Measurements from ENCODE around the gene TREML4. TPM values are rescaled to one million over a fixed set of nuclear protein-coding genes. Genes with fewer than 3 reads are reported as not detected.
"Not testable (repeated sequence)": the region's sequence is repeated elsewhere in the genome, so short reads cannot be mapped to it uniquely, and the experiment has no call there.

TREML4 gene
- total RNA-seq, 1 donor from 2014 or later, result not detected

GRCh38 chr6:41215777-41216176 is 12.4 kb upstream of the TREML4 start:
- H3K4me3 Mint-ChIP-seq, result no peak overlapping the region
- no peaks in the 10 kb centered on the region for H3K4me1 Mint-ChIP-seq (ENCODE audit: low read depth)
- H3K9me3 Mint-ChIP-seq, result peaks cover 22% of the 10 kb centered on the region
- intact Hi-C loops (cut with micrococcal nuclease), result no loop called here
- peaks cover 13% of the 10 kb centered on the region for H3K27me3 Mint-ChIP-seq (ENCODE audit: insufficient read depth)
- no peaks in the 10 kb centered on the region for H3K36me3 Mint-ChIP-seq (ENCODE audit: low read depth)
- DNase-seq (ENCODE audit: low spot score), result no peak
- no peak overlapping the region for H3K27ac Mint-ChIP-seq

- Mint-ChIP-seq H3K27ac (no peak overlapping the region), H3K9me3 (peaks cover 22% of the 10 kb centered on the region), H3K4me1 (ENCODE audit: low read depth) (no peaks in the 10 kb centered on the region), H3K27me3 (ENCODE audit: insufficient read depth) (peaks cover 11% of the 10 kb centered on the region), H3K4me3 (no peak overlapping the region), H3K36me3 (ENCODE audit: low read depth) (no peaks in the 10 kb centered on the region)
- intact Hi-C loops (cut with micrococcal nuclease), result no loop called here
- DNase-seq (ENCODE audit: low spot score), result no peak
Measured at GRCh38 chr6:41216616-41217015, 11.5 kb upstream of the TREML4 start.

GRCh38 chr6:41222045-41222444 is 6.1 kb upstream of the TREML4 start:
- Mint-ChIP-seq H3K9me3 (peaks cover 8% of the 10 kb centered on the region), H3K27me3 (ENCODE audit: insufficient read depth) (peaks cover 7% of the 10 kb centered on the region), H3K4me3 (no peak overlapping the region), H3K27ac (no peak overlapping the region), H3K4me1 (ENCODE audit: low read depth) (no peaks in the 10 kb centered on the region), H3K36me3 (ENCODE audit: low read depth) (no peaks in the 10 kb centered on the region)
- DNase-seq (ENCODE audit: low spot score), result no peak
- intact Hi-C loops (cut with micrococcal nuclease), result no loop called here

GRCh38 chr6:41222513-41222912 is 5.6 kb upstream of the TREML4 start:
- H3K4me1 Mint-ChIP-seq (ENCODE audit: low read depth), result no peaks in the 10 kb centered on the region
- H3K27ac Mint-ChIP-seq, result no peak overlapping the region
- no peak for DNase-seq (ENCODE audit: low spot score)

GRCh38 chr6:41224800-41225199 is 3.3 kb upstream of the TREML4 start:
- H3K27ac Mint-ChIP-seq, result no peak overlapping the region
- H3K9me3 Mint-ChIP-seq, result peaks cover 4% of the 10 kb centered on the region
- no peak for DNase-seq (ENCODE audit: low spot score)
- H3K27me3 Mint-ChIP-seq (ENCODE audit: insufficient read depth), result peaks cover 7% of the 10 kb centered on the region
- no peak overlapping the region for H3K4me3 Mint-ChIP-seq
- no peaks in the 10 kb centered on the region for H3K36me3 Mint-ChIP-seq (ENCODE audit: low read depth)
- no peaks in the 10 kb centered on the region for H3K4me1 Mint-ChIP-seq (ENCODE audit: low read depth)
- intact Hi-C loops (cut with micrococcal nuclease), result no loop called here

More at GRCh38 chr6:41222513-41222912, 5.6 kb upstream of the TREML4 start:
- Mint-ChIP-seq H3K4me3 (no peak overlapping the region), H3K27me3 (ENCODE audit: insufficient read depth) (peaks cover 7% of the 10 kb centered on the region), H3K36me3 (ENCODE audit: low read depth) (no peaks in the 10 kb centered on the region), H3K9me3 (peaks cover 8% of the 10 kb centered on the region)
- intact Hi-C loops (cut with micrococcal nuclease), result no loop called here

GRCh38 chr6:41226752-41227151 is 1.4 kb upstream of the TREML4 start:
- peaks cover 14% of the 10 kb centered on the region for H3K27me3 Mint-ChIP-seq (ENCODE audit: insufficient read depth)
- H3K4me1 Mint-ChIP-seq (ENCODE audit: low read depth), result no peaks in the 10 kb centered on the region
- intact Hi-C loops (cut with micrococcal nuclease), result no loop called here
- H3K27ac Mint-ChIP-seq, result no peak overlapping the region
- DNase-seq (ENCODE audit: low spot score), result no peak
- no peaks in the 10 kb centered on the region for H3K36me3 Mint-ChIP-seq (ENCODE audit: low read depth)
- H3K9me3 Mint-ChIP-seq, result no peaks in the 10 kb centered on the region
- no peak overlapping the region for H3K4me3 Mint-ChIP-seq

- DNase-seq (ENCODE audit: low spot score), result no peak
- Mint-ChIP-seq H3K27me3 (ENCODE audit: insufficient read depth) (peaks cover 19% of the 10 kb centered on the region), H3K9me3 (no peaks in the 10 kb centered on the region), H3K36me3 (ENCODE audit: low read depth) (no peaks in the 10 kb centered on the region), H3K27ac (no peak overlapping the region), H3K4me1 (ENCODE audit: low read depth) (no peaks in the 10 kb centered on the region), H3K4me3 (no peak overlapping the region)
- intact Hi-C loops (cut with micrococcal nuclease), result no loop called here
Measured at GRCh38 chr6:41228616-41229015, 467 bp downstream of the TREML4 start.

GRCh38 chr6:41229721-41230120 is 1.6 kb downstream of the TREML4 start:
- Mint-ChIP-seq H3K36me3 (ENCODE audit: low read depth) (no peaks in the 10 kb centered on the region), H3K9me3 (no peaks in the 10 kb centered on the region), H3K27ac (no peak overlapping the region), H3K4me1 (ENCODE audit: low read depth) (no peaks in the 10 kb centered on the region), H3K27me3 (ENCODE audit: insufficient read depth) (peaks cover 23% of the 10 kb centered on the region), H3K4me3 (no peak overlapping the region)
- intact Hi-C loops (cut with micrococcal nuclease), result no loop called here
- DNase-seq (ENCODE audit: low spot score), result no peak

GRCh38 chr6:41231246-41231645 is 3.1 kb downstream of the TREML4 start:
- DNase-seq (ENCODE audit: low spot score), result no peak
- Mint-ChIP-seq H3K9me3 (no peaks in the 10 kb centered on the region), H3K4me1 (ENCODE audit: low read depth) (no peaks in the 10 kb centered on the region), H3K27me3 (ENCODE audit: insufficient read depth) (peaks cover 29% of the 10 kb centered on the region), H3K36me3 (ENCODE audit: low read depth) (no peaks in the 10 kb centered on the region), H3K27ac (no peak overlapping the region), H3K4me3 (no peak overlapping the region)
- intact Hi-C loops (cut with micrococcal nuclease), result no loop called here

- Mint-ChIP-seq H3K36me3 (ENCODE audit: low read depth) (no peaks in the 10 kb centered on the region), H3K9me3 (no peaks in the 10 kb centered on the region), H3K27me3 (ENCODE audit: insufficient read depth) (peaks cover 29% of the 10 kb centered on the region), H3K4me3 (no peak overlapping the region), H3K4me1 (ENCODE audit: low read depth) (no peaks in the 10 kb centered on the region), H3K27ac (no peak overlapping the region)
- intact Hi-C loops (cut with micrococcal nuclease), result no loop called here
- no peak for DNase-seq (ENCODE audit: low spot score)
Measured at GRCh38 chr6:41232667-41233066, 4.5 kb downstream of the TREML4 start.

- Mint-ChIP-seq H3K9me3 (no peaks in the 10 kb centered on the region), H3K27me3 (ENCODE audit: insufficient read depth) (peaks cover 44% of the 10 kb centered on the region), H3K27ac (no peak overlapping the region), H3K4me3 (no peak overlapping the region), H3K36me3 (ENCODE audit: low read depth) (no peaks in the 10 kb centered on the region), H3K4me1 (ENCODE audit: low read depth) (no peaks in the 10 kb centered on the region)
- intact Hi-C loops (cut with micrococcal nuclease), result no loop called here
- no peak for DNase-seq (ENCODE audit: low spot score)
Measured at GRCh38 chr6:41236276-41236675, 8.1 kb downstream of the TREML4 start.

GRCh38 chr6:41237128-41237527 is 9.0 kb downstream of the TREML4 start:
- H3K4me1 Mint-ChIP-seq (ENCODE audit: low read depth), result no peaks in the 10 kb centered on the region
- peaks cover 37% of the 10 kb centered on the region for H3K27me3 Mint-ChIP-seq (ENCODE audit: insufficient read depth)
- intact Hi-C loops (cut with micrococcal nuclease), result no loop called here
- no peak for DNase-seq (ENCODE audit: low spot score)
- no peaks in the 10 kb centered on the region for H3K9me3 Mint-ChIP-seq
- H3K36me3 Mint-ChIP-seq (ENCODE audit: low read depth), result no peaks in the 10 kb centered on the region
- H3K4me3 Mint-ChIP-seq, result no peak overlapping the region
- H3K27ac Mint-ChIP-seq, result no peak overlapping the region

GRCh38 chr6:41239467-41240159 is 11.5 kb downstream of the TREML4 start:
- no peak overlapping the region for H3K4me3 Mint-ChIP-seq
- DNase-seq (ENCODE audit: low spot score), result no peak
- H3K27me3 Mint-ChIP-seq (ENCODE audit: insufficient read depth), result peaks cover 31% of the 10 kb centered on the region
- H3K9me3 Mint-ChIP-seq, result no peaks in the 10 kb centered on the region
- no peaks in the 10 kb centered on the region for H3K36me3 Mint-ChIP-seq (ENCODE audit: low read depth)
- H3K27ac Mint-ChIP-seq, result no peak overlapping the region
- no peaks in the 10 kb centered on the region for H3K4me1 Mint-ChIP-seq (ENCODE audit: low read depth)
- intact Hi-C loops (cut with micrococcal nuclease), result no loop called here

GRCh38 chr6:41246529-41246928 is 18.4 kb downstream of the TREML4 start:
- H3K27me3 Mint-ChIP-seq (ENCODE audit: insufficient read depth); intact Hi-C loops (cut with micrococcal nuclease): not testable (repeated sequence)

More at GRCh38 chr6:41246529-41246928, 18.4 kb downstream of the TREML4 start:
- H3K4me3 Mint-ChIP-seq; H3K27ac Mint-ChIP-seq; H3K4me1 Mint-ChIP-seq (ENCODE audit: low read depth); H3K36me3 Mint-ChIP-seq (ENCODE audit: low read depth); H3K9me3 Mint-ChIP-seq; DNase-seq (ENCODE audit: low spot score): not testable (repeated sequence)

All from activated T-helper 1 cell treated with anti-CD3 and anti-CD28 coated beads, Interleukin-12 subunit alpha, Interleukin-12 subunit beta, Interleukin-2, Interleukin-4 antibody, amounts not matched to agents 30 ng/mL and 10 ng/mL and 1 ng/mL, durations not matched to agents 14 hours and 24 hours and 36 hours (primary cell).